ENCODE data around the gene MYLK.

Gene MYLK

GRCh38 chr3:123766193-123767008 lies 117.7 kb downstream of the MYLK start:
- no peak overlapping the region for H3K4me3 Mint-ChIP-seq
- H3K4me1 Mint-ChIP-seq: no peaks in the 10 kb centered on the region
- H3K36me3 Mint-ChIP-seq: no peaks in the 10 kb centered on the region
- no peaks in the 10 kb centered on the region for H3K9me3 Mint-ChIP-seq
- H3K27ac Mint-ChIP-seq: no peak overlapping the region
- ATAC-seq: no peak
- H3K27me3 Mint-ChIP-seq: peaks cover 26% of the 10 kb centered on the region

- H3K36me3 Mint-ChIP-seq: no peaks in the 10 kb centered on the region
- no peaks in the 10 kb centered on the region for H3K4me1 Mint-ChIP-seq
- no peak overlapping the region for H3K4me3 Mint-ChIP-seq
- no peak for ATAC-seq
- no peaks in the 10 kb centered on the region for H3K9me3 Mint-ChIP-seq
- H3K27me3 Mint-ChIP-seq: peaks cover 26% of the 10 kb centered on the region
- H3K27ac Mint-ChIP-seq: no peak overlapping the region
Observed at GRCh38 chr3:123765475-123766128, 118.5 kb downstream of the MYLK start.

GRCh38 chr3:123764647-123765046 lies 119.5 kb downstream of the MYLK start:
- Mint-ChIP-seq H3K9me3 (no peaks in the 10 kb centered on the region), H3K36me3 (no peaks in the 10 kb centered on the region), H3K4me3 (no peak overlapping the region), H3K27me3 (peaks cover 26% of the 10 kb centered on the region), H3K27ac (no peak overlapping the region), H3K4me1 (no peaks in the 10 kb centered on the region)
- ATAC-seq: no peak

- Mint-ChIP-seq H3K27ac (no peak overlapping the region), H3K27me3 (peaks cover 40% of the 10 kb centered on the region), H3K4me3 (no peak overlapping the region), H3K9me3 (no peaks in the 10 kb centered on the region), H3K4me1 (peaks cover 11% of the 10 kb centered on the region), H3K36me3 (no peaks in the 10 kb centered on the region)
- no peak for ATAC-seq
Observed at GRCh38 chr3:123762805-123763204, 121.3 kb downstream of the MYLK start.

GRCh38 chr3:123760817-123761216 lies 123.3 kb downstream of the MYLK start:
- Mint-ChIP-seq H3K4me3 (no peak overlapping the region), H3K36me3 (no peaks in the 10 kb centered on the region), H3K27ac (no peak overlapping the region), H3K4me1 (peaks cover 19% of the 10 kb centered on the region), H3K27me3 (peaks cover 41% of the 10 kb centered on the region), H3K9me3 (no peaks in the 10 kb centered on the region)
- ATAC-seq: no peak

GRCh38 chr3:123759871-123760270 lies 124.3 kb downstream of the MYLK start:
- H3K27ac Mint-ChIP-seq: no peak overlapping the region
- H3K4me1 Mint-ChIP-seq: peaks cover 19% of the 10 kb centered on the region
- H3K9me3 Mint-ChIP-seq: no peaks in the 10 kb centered on the region
- H3K4me3 Mint-ChIP-seq: no peak overlapping the region
- H3K27me3 Mint-ChIP-seq: peaks cover 40% of the 10 kb centered on the region
- H3K36me3 Mint-ChIP-seq: no peaks in the 10 kb centered on the region
- ATAC-seq: no peak

GRCh38 chr3:123759311-123759710 lies 124.8 kb downstream of the MYLK start:
- H3K9me3 Mint-ChIP-seq: no peaks in the 10 kb centered on the region
- H3K4me3 Mint-ChIP-seq: no peak overlapping the region
- H3K27me3 Mint-ChIP-seq: peaks cover 34% of the 10 kb centered on the region
- H3K4me1 Mint-ChIP-seq: peaks cover 19% of the 10 kb centered on the region
- no peak for ATAC-seq
- no peaks in the 10 kb centered on the region for H3K36me3 Mint-ChIP-seq
- no peak overlapping the region for H3K27ac Mint-ChIP-seq

GRCh38 chr3:123758081-123758564 lies 126.0 kb downstream of the MYLK start:
- Mint-ChIP-seq H3K27ac (no peak overlapping the region), H3K27me3 (peaks cover 31% of the 10 kb centered on the region)

GRCh38 chr3:123757281-123757940 lies 126.7 kb downstream of the MYLK start:
- no peak for ATAC-seq
- Mint-ChIP-seq H3K9me3 (no peaks in the 10 kb centered on the region), H3K4me3 (peak overlapping the region; percentile 13), H3K27ac (peak overlapping the region; percentile 7), H3K36me3 (no peaks in the 10 kb centered on the region), H3K27me3 (peaks cover 31% of the 10 kb centered on the region), H3K4me1 (peaks cover 19% of the 10 kb centered on the region)

More at GRCh38 chr3:123758081-123758564, 126.0 kb downstream of the MYLK start:
- no peaks in the 10 kb centered on the region for H3K9me3 Mint-ChIP-seq
- H3K36me3 Mint-ChIP-seq: no peaks in the 10 kb centered on the region
- peaks cover 19% of the 10 kb centered on the region for H3K4me1 Mint-ChIP-seq
- ATAC-seq: peak; percentile 31
- H3K4me3 Mint-ChIP-seq: no peak overlapping the region

- H3K27ac Mint-ChIP-seq: no peak overlapping the region
- no peaks in the 10 kb centered on the region for H3K36me3 Mint-ChIP-seq
- H3K9me3 Mint-ChIP-seq: no peaks in the 10 kb centered on the region
- no peak for ATAC-seq
- H3K27me3 Mint-ChIP-seq: peaks cover 31% of the 10 kb centered on the region
- peaks cover 19% of the 10 kb centered on the region for H3K4me1 Mint-ChIP-seq
- no peak overlapping the region for H3K4me3 Mint-ChIP-seq
Observed at GRCh38 chr3:123755501-123755900, 128.6 kb downstream of the MYLK start.

- Mint-ChIP-seq H3K36me3 (no peaks in the 10 kb centered on the region), H3K4me3 (no peak overlapping the region), H3K9me3 (no peaks in the 10 kb centered on the region), H3K4me1 (peaks cover 19% of the 10 kb centered on the region), H3K27me3 (peaks cover 31% of the 10 kb centered on the region), H3K27ac (no peak overlapping the region)
- ATAC-seq: no peak
Observed at GRCh38 chr3:123755085-123755484, 129.0 kb downstream of the MYLK start.

- Mint-ChIP-seq H3K27me3 (peaks cover 22% of the 10 kb centered on the region), H3K4me3 (no peak overlapping the region), H3K9me3 (no peaks in the 10 kb centered on the region), H3K36me3 (no peaks in the 10 kb centered on the region), H3K27ac (no peak overlapping the region), H3K4me1 (peaks cover 13% of the 10 kb centered on the region)
- ATAC-seq: no peak
Observed at GRCh38 chr3:123753286-123753685, 130.8 kb downstream of the MYLK start.

GRCh38 chr3:123752228-123752627 lies 131.9 kb downstream of the MYLK start:
- H3K4me1 Mint-ChIP-seq: peaks cover 3% of the 10 kb centered on the region
- H3K4me3 Mint-ChIP-seq: no peak overlapping the region
- no peaks in the 10 kb centered on the region for H3K9me3 Mint-ChIP-seq
- peaks cover 12% of the 10 kb centered on the region for H3K27me3 Mint-ChIP-seq
- no peaks in the 10 kb centered on the region for H3K36me3 Mint-ChIP-seq
- no peak overlapping the region for H3K27ac Mint-ChIP-seq
- no peak for ATAC-seq

GRCh38 chr3:123751433-123751832 lies 132.7 kb downstream of the MYLK start:
- Mint-ChIP-seq H3K27ac (no peak overlapping the region), H3K27me3 (peaks cover 15% of the 10 kb centered on the region), H3K4me3 (no peak overlapping the region), H3K9me3 (no peaks in the 10 kb centered on the region), H3K36me3 (no peaks in the 10 kb centered on the region), H3K4me1 (no peaks in the 10 kb centered on the region)
- ATAC-seq: no peak

GRCh38 chr3:123750659-123751420 lies 133.3 kb downstream of the MYLK start:
- no peak overlapping the region for H3K27ac Mint-ChIP-seq
- no peaks in the 10 kb centered on the region for H3K36me3 Mint-ChIP-seq
- ATAC-seq: no peak
- no peaks in the 10 kb centered on the region for H3K4me1 Mint-ChIP-seq
- H3K27me3 Mint-ChIP-seq: peaks cover 21% of the 10 kb centered on the region
- no peak overlapping the region for H3K4me3 Mint-ChIP-seq
- H3K9me3 Mint-ChIP-seq: no peaks in the 10 kb centered on the region

Measured in stimulated activated memory B cell treated with anti-CD40 and anti-IgM and Interleukin-4, amounts not matched to agents 10 μg/mL and 1 μg/mL and 100 μg/mL, for 72 hours (primary cell).